ENCODE data around the gene NLRP4.

DNA sequence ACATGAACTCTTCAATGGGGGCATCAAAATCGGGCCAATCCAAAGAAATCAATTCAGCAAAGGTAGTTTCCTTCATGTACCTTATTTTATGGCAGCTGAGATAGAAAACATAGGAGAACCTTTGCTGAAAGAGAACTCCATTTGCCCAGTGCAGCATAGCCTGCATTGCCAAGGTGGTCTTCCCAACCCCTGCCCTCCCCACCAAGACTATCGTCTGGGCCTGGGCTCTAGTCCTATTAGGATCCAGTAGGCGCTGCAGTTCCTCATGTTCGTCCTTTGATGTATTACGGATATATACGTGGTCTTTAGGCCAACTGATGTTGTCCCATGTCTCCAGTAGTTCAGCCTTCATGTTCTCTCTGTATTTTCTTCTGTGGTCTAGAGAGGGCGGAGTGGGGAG is 76.6 kb downstream of the NLRP4 start:
- TF ChIP-seq, protein P1, sequence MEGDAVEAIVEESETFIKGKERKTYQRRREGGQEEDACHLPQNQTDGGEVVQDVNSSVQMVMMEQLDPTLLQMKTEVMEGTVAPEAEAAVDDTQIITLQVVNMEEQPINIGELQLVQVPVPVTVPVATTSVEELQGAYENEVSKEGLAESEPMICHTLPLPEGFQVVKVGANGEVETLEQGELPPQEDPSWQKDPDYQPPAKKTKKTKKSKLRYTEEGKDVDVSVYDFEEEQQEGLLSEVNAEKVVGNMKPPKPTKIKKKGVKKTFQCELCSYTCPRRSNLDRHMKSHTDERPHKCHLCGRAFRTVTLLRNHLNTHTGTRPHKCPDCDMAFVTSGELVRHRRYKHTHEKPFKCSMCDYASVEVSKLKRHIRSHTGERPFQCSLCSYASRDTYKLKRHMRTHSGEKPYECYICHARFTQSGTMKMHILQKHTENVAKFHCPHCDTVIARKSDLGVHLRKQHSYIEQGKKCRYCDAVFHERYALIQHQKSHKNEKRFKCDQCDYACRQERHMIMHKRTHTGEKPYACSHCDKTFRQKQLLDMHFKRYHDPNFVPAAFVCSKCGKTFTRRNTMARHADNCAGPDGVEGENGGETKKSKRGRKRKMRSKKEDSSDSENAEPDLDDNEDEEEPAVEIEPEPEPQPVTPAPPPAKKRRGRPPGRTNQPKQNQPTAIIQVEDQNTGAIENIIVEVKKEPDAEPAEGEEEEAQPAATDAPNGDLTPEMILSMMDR (IDR thresholded peaks at IDR 0.05) = no peak
- TF ChIP-seq POLR2A (IDR thresholded peaks at IDR 0.05) = no peak

Data from uterus (tissue), 2 donors.